PFSK-1 (cell line): ENCODE data around the gene SIRPB1.

Source experiments
- POLR2AphosphoS5 ChIP-seq: IDR thresholded peaks from 2 replicates; pipeline ENCODE4 v1.6.1; 2012; ENCODE audit warnings: low read depth, mild to moderate bottlenecking, control low read depth, low read length, moderate library complexity
- REST ChIP-seq, 2 experiments: IDR thresholded peaks; 2 replicates each; pipeline versions ENCODE4 v1.6.1 to v1.8.0; 2011 to 2012; ENCODE audit warnings: low read depth in 2 of 2, low read length in 2 of 2, control low read depth in 1 of 2, inconsistent platforms in 1 of 2, mild to moderate bottlenecking in 1 of 2, moderate library complexity in 1 of 2; ENCODE audit not compliant: insufficient read depth in 1 of 2
- SIN3A ChIP-seq: IDR thresholded peaks from 2 replicates; pipeline ENCODE4 v1.6.1; 2012; ENCODE audit warnings: mild to moderate bottlenecking, low read length, moderate library complexity, borderline replicate concordance; ENCODE audit not compliant: insufficient read depth

DNA sequence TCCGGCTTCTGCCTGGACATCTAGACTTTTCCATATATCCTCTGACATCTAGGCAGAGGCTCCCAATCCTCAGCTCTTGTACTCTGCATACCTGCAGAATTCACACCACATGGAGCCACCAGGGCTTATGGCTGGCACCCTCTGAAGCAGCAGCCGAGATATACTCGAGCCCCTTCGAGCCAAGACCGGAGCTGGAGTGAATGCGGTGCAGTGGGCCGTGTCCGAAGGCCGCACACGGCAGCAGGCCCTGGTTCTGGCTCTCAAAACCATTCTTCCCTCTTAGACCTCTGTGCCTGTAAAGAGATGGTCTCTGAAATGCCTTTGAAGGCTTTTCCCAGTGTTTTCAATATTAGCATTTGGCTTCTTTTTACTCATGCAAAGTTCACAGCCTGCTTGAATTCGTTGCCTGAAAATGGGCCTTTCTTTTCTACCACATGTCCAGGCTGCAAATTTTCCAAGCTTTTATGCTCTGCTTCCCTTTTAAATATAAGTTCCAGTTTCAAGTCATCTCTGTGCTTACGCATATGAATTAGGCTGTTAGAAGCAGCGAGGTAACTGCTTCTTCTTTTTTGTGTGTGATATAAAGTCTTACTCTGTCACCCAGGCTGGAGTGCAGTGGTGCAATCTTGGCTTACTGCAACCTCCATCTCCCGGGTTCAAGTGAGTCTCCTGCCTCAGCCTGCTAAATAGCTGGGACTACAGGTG lies 3.8 kb upstream of the SIRPB1 start:
- TF ChIP-seq REST (IDR thresholded peaks at IDR 0.05; ENCODE audit: insufficient read depth in 1 of 2, low read depth in 2 of 2, low read length in 2 of 2) = no peak
- no peak for TF ChIP-seq POLR2AphosphoS5
- no peak for TF ChIP-seq SIN3A
